A549 (cell line): ENCODE data around the gene INPP5F.

Experiments
- BHLHE40 ChIP-seq: IDR thresholded peaks from 2 replicates; pipeline ENCODE4 v1.6.1; 2012; ENCODE audit warnings: low read depth, low read length, inconsistent platforms
- CEBPB ChIP-seq, 2 experiments: fragments of >200 bp in 1 of 2; sonication (Bioruptor Twin) in 1 of 2; formaldehyde crosslinking in 1 of 2; IDR thresholded peaks; 2 replicates each; pipeline ENCODE4 v1.6.1; 2012 to 2016
- HDAC2 ChIP-seq: fragments of 200-600 bp; sonication (generic); IDR thresholded peaks from 2 replicates; pipeline ENCODE4 v1.6.1; 2016
- HEYL ChIP-seq: fragments of 250-450 bp; sonication (Bioruptor Pico); IDR thresholded peaks from 2 replicates; pipeline ENCODE4 v1.8.0; 2021; ENCODE audit warnings: mild to moderate bottlenecking, moderate library complexity
- JUNB ChIP-seq: fragments of >200 bp; sonication (Bioruptor Twin); formaldehyde crosslinking; IDR thresholded peaks from 2 replicates; pipeline ENCODE4 v1.6.1; 2016
- NFE2L2 ChIP-seq: fragments of 150-350 bp; conservative IDR thresholded peaks from 2 replicates; pipeline ENCODE4 v1.6.1; 2014; ENCODE audit warnings: low read length
- POLR2A ChIP-seq: IDR thresholded peaks from 2 replicates; pipeline ENCODE4 v1.6.1; 2012; ENCODE audit warnings: mild to moderate bottlenecking, low read length
- POLR2AphosphoS2 ChIP-seq: conservative IDR thresholded peaks from 2 replicates; pipeline ENCODE4 v1.6.1; 2012; ENCODE audit warnings: low read length, improper control_type of control experiment, inconsistent platforms
- RNF2 ChIP-seq: fragments of 200-600 bp; sonication (generic); IDR thresholded peaks from 2 replicates; pipeline ENCODE4 v1.6.1; 2016; ENCODE audit warnings: low read depth, mild to moderate bottlenecking, antibody characterized with exemption, moderate library complexity, borderline replicate concordance
- TP53 ChIP-seq: fragments of 250-450 bp; sonication (Bioruptor Pico); IDR thresholded peaks from 2 replicates; pipeline ENCODE4 v1.5.0; 2021; ENCODE audit warnings: mild to moderate bottlenecking, moderate library complexity
- TF ChIP-seq, protein P1 (sequence below): fragments of 200-600 bp; sonication (generic); IDR thresholded peaks from 2 replicates; pipeline ENCODE4 v1.6.1; 2016; ENCODE audit warnings: antibody characterized with exemption, mild to moderate bottlenecking, moderate library complexity
- TF ChIP-seq, protein P2 (sequence below): fragments of >200 bp; sonication (Bioruptor Twin); formaldehyde crosslinking; IDR thresholded peaks from 3 replicates; pipeline ENCODE4 v1.5.1; 2016
- TF ChIP-seq, protein P3 (sequence below): fragments of 450-650 bp; IDR thresholded peaks from 2 replicates; pipeline ENCODE4 v1.6.1; 2014; ENCODE audit warnings: antibody characterized with exemption

DNA sequence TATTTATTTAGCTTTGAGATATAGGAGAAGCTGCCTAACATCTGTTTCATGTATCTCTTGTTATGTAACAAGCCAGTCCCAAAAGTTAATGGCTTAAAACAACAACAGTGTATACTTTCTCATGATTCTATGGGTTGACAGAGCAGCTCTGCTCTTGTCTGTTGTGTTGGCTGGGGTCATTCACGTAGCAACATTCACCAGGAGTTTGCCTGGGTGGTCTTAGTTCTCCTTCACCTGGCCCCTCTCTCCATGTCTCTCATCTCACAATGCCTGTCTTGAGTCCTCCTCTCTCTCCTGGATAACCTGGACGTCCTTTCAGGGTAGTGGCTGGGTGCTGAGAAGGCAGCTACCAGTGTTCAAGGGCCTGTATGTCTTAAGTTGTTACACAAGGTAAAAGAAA is 27.5 kb downstream of the INPP5F start:
- TF ChIP-seq, protein P1, sequence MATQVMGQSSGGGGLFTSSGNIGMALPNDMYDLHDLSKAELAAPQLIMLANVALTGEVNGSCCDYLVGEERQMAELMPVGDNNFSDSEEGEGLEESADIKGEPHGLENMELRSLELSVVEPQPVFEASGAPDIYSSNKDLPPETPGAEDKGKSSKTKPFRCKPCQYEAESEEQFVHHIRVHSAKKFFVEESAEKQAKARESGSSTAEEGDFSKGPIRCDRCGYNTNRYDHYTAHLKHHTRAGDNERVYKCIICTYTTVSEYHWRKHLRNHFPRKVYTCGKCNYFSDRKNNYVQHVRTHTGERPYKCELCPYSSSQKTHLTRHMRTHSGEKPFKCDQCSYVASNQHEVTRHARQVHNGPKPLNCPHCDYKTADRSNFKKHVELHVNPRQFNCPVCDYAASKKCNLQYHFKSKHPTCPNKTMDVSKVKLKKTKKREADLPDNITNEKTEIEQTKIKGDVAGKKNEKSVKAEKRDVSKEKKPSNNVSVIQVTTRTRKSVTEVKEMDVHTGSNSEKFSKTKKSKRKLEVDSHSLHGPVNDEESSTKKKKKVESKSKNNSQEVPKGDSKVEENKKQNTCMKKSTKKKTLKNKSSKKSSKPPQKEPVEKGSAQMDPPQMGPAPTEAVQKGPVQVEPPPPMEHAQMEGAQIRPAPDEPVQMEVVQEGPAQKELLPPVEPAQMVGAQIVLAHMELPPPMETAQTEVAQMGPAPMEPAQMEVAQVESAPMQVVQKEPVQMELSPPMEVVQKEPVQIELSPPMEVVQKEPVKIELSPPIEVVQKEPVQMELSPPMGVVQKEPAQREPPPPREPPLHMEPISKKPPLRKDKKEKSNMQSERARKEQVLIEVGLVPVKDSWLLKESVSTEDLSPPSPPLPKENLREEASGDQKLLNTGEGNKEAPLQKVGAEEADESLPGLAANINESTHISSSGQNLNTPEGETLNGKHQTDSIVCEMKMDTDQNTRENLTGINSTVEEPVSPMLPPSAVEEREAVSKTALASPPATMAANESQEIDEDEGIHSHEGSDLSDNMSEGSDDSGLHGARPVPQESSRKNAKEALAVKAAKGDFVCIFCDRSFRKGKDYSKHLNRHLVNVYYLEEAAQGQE: no peak
- TF ChIP-seq RNF2: no peak
- TF ChIP-seq, protein P2, sequence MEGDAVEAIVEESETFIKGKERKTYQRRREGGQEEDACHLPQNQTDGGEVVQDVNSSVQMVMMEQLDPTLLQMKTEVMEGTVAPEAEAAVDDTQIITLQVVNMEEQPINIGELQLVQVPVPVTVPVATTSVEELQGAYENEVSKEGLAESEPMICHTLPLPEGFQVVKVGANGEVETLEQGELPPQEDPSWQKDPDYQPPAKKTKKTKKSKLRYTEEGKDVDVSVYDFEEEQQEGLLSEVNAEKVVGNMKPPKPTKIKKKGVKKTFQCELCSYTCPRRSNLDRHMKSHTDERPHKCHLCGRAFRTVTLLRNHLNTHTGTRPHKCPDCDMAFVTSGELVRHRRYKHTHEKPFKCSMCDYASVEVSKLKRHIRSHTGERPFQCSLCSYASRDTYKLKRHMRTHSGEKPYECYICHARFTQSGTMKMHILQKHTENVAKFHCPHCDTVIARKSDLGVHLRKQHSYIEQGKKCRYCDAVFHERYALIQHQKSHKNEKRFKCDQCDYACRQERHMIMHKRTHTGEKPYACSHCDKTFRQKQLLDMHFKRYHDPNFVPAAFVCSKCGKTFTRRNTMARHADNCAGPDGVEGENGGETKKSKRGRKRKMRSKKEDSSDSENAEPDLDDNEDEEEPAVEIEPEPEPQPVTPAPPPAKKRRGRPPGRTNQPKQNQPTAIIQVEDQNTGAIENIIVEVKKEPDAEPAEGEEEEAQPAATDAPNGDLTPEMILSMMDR: no peak
- TF ChIP-seq HEYL (CRISPR knock-in tag): no peak
- TF ChIP-seq JUNB: no peak
- no peak for TF ChIP-seq POLR2AphosphoS2
- no peak for TF ChIP-seq CEBPB (IDR thresholded peaks at IDR 0.05)
- TF ChIP-seq NFE2L2: no peak
- TF ChIP-seq BHLHE40: no peak
- no peak for TF ChIP-seq HDAC2
- TF ChIP-seq, protein P3, sequence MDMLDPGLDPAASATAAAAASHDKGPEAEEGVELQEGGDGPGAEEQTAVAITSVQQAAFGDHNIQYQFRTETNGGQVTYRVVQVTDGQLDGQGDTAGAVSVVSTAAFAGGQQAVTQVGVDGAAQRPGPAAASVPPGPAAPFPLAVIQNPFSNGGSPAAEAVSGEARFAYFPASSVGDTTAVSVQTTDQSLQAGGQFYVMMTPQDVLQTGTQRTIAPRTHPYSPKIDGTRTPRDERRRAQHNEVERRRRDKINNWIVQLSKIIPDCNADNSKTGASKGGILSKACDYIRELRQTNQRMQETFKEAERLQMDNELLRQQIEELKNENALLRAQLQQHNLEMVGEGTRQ: no peak
- no peak for TF ChIP-seq TP53
- TF ChIP-seq POLR2A: no peak
